Stimulated activated naive CD8-positive, alpha-beta T cell treated with anti-CD3 and anti-CD28 coated beads, Interleukin-15, amount 100 ng/mL, for 72 hours (primary cell): Measurements from ENCODE around the gene PRKN.

Experiments
- ATAC-seq: fragments of 150-1000 bp; cut with Tn5 transposase; 2 replicates; pipeline ENCODE4 v1.10.0; 2021; ENCODE audit warnings: mild to moderate bottlenecking, moderate library complexity
- DNase-seq, 2 donors: peaks; one replicate each; pipeline ENCODE4 v3.0.0; 2021 to 2022
- H3K27ac Mint-ChIP-seq, 2 donors: one replicate each; pipeline ENCODE4 v1.8.0; 2022; ENCODE audit warnings: mild to moderate bottlenecking in 2 of 2, mixed read lengths in 2 of 2, moderate library complexity in 2 of 2
- H3K27me3 Mint-ChIP-seq: one replicate; pipeline ENCODE4 v1.8.0; 2022; ENCODE audit warnings: mixed read lengths
- H3K4me1 Mint-ChIP-seq: one replicate; pipeline ENCODE4 v1.8.0; 2022; ENCODE audit warnings: mild to moderate bottlenecking, mixed read lengths
- H3K4me3 Mint-ChIP-seq, 2 donors: one replicate each; pipeline ENCODE4 v1.8.0; 2022; ENCODE audit warnings: mild to moderate bottlenecking in 2 of 2, mixed read lengths in 2 of 2, moderate library complexity in 1 of 2
- H3K9me3 Mint-ChIP-seq, 2 donors: one replicate each; pipeline ENCODE4 v1.8.0; 2022; ENCODE audit warnings: mixed read lengths in 2 of 2

The PRKN gene

GRCh38 chr6:161575523-161576254 lies 1151.9 kb downstream of the PRKN start:
- no peaks in the 10 kb centered on the region for H3K4me1 Mint-ChIP-seq
- no peak overlapping the region for H3K27ac Mint-ChIP-seq
- H3K4me3 Mint-ChIP-seq: no peak overlapping the region
- peaks cover 6 to 9% of the 10 kb centered on the region in 2 donors for H3K9me3 Mint-ChIP-seq
- DNase-seq: no peak
- H3K27me3 Mint-ChIP-seq: no peaks in the 10 kb centered on the region
- no peak for ATAC-seq

DNA sequence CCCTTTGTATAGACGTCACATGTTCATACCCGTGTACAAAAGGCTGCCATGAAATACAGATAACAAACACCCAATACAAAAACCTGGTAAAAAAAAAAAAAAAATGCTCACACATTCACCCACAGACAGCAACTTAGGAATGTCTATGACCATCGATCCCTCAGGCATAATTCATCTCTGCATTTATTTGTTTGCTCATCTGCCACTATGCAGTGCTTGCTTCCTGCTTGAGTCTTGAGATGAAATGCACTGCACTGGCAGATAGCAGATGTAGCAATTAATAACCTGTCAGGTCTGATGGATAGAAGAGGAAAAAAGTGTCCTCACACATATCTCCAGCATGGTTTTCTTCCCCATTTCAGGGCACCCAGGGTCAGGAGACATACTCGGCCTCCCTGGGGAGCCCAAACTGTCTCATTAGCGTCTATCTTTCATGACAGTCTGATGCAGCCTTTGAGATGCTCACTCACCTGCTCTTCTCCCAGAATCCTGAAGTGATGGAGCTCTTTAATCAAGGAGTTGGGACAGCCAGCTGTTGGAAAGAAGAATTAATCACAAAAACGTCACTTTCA lies 1158.6 kb downstream of the PRKN start:
- H3K4me3 Mint-ChIP-seq: no peak overlapping the region
- ATAC-seq: no peak
- peaks cover 3% of the 10 kb centered on the region in 2 donors for H3K9me3 Mint-ChIP-seq
- H3K4me1 Mint-ChIP-seq: no peaks in the 10 kb centered on the region
- DNase-seq: no peak
- H3K27me3 Mint-ChIP-seq: no peaks in the 10 kb centered on the region
- H3K27ac Mint-ChIP-seq: no peak overlapping the region

DNA sequence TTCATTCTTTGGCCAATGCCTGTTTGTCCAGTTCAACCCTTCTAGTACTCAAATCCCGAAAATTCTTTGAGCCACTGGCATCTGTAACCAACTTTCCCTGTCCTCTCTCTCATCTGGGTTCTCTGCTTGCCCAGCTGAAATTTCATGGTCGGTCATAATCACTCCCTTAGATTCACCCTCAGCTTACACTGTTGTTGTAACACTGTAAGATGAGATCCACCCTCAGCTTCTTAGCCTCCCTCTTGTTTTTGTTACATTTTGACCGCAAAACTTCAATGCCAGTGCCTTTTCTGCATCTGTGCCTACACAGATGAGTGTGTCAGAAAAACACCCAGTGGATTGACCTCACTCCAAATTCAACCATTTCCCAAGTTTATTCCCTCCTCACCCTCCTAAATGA lies 1162.6 kb downstream of the PRKN start:
- H3K27ac Mint-ChIP-seq: no peak overlapping the region
- no peak overlapping the region for H3K4me3 Mint-ChIP-seq
- no peaks in the 10 kb centered on the region for H3K27me3 Mint-ChIP-seq
- ATAC-seq (no peak), DNase-seq (no peak)
- no peaks in the 10 kb centered on the region for H3K9me3 Mint-ChIP-seq
- no peaks in the 10 kb centered on the region for H3K4me1 Mint-ChIP-seq

- Mint-ChIP-seq H3K4me3 (no peak overlapping the region), H3K4me1 (no peaks in the 10 kb centered on the region), H3K9me3 (no peaks in the 10 kb centered on the region), H3K27ac (no peak overlapping the region), H3K27me3 (no peaks in the 10 kb centered on the region)
- no peak for ATAC-seq
- no peak for DNase-seq
These were observed 1165.7 kb downstream of the PRKN start for GRCh38 chr6:161561908-161562307.

DNA sequence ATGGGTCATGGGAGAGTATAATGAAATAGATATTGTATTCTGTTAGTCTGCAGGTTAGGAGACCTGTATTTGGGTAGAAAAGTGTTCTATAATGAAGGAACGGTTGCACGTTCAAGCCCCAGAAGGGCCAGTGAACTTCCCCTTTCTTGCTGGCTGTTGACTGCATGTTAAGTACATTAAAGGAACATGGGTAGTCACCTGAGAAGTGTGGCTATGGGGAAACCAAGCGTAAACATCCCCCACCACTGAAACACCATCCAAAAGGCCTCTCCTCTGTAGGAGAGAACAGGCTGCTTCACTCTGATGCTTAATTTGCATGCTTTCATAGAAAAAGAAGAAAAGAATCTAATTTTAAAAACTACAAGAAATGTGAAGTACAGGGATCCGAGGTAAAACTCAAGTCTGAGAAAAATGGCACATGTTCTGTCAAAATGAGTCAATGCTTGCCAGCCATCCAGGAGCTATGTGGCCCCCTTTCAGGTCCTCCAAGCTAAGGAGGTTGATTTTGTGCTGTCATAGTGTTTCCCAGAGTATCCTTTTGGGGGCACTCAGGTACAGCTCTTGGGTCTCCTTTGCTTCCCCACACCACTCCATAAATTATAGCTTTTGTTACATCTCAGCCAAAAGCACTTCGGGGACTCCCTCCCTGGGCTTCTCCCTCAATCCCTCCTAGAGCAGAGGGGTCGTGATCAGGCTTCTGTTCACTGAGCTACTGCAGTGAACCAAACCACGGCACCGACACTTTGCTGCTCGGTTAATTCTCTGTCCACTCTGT lies 1170.0 kb downstream of the PRKN start:
- no peak overlapping the region for H3K27ac Mint-ChIP-seq
- peaks cover 0 to 17% of the 10 kb centered on the region in 2 donors for H3K9me3 Mint-ChIP-seq
- ATAC-seq (no peak), DNase-seq (no peak)
- no peak overlapping the region for H3K4me3 Mint-ChIP-seq
- no peaks in the 10 kb centered on the region for H3K4me1 Mint-ChIP-seq
- H3K27me3 Mint-ChIP-seq: no peaks in the 10 kb centered on the region

- H3K4me1 Mint-ChIP-seq: no peaks in the 10 kb centered on the region
- ATAC-seq (no peak), DNase-seq (no peak)
- no peaks in the 10 kb centered on the region for H3K27me3 Mint-ChIP-seq
- H3K9me3 Mint-ChIP-seq: peaks cover 11 to 22% of the 10 kb centered on the region in 2 donors
- no peak overlapping the region for H3K4me3 Mint-ChIP-seq
- H3K27ac Mint-ChIP-seq: no peak overlapping the region
These were observed 1172.7 kb downstream of the PRKN start for GRCh38 chr6:161554883-161555282.

DNA sequence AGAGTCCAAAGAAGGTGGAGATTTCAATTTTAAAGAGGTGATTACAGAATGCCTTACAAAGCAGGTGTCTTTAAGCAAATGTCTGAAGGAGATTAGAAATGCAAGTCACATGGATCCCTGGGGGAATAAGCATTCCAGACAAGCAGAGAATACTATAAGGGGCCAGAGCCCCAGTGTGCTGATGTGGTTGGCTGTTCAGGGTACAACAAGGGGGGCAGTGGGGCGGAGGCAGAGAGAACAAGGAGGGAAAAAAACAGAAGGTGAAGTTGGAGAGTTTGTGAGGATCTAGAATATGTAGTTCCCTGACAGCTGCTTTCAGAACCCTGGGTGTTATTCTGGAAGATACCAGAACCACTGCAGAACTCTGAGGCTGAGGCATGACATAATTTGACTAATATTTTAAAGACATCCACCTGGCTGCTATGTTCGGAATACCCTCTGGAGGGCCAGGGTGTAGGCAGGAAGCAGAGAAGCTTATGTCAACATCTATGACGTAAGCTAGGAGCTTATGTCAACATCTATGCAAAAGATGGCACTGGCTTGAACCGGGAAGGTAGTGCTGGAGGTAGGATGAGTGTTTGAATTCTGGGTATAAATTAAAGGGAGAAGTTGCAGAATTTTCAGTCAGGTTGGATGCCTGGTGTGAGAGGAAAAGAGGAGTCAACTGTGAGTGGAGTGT lies 1177.5 kb downstream of the PRKN start:
- Mint-ChIP-seq H3K27me3 (no peaks in the 10 kb centered on the region), H3K4me1 (peaks cover 5% of the 10 kb centered on the region), H3K4me3 (no peak overlapping the region), H3K9me3 (peaks cover 11 to 21% of the 10 kb centered on the region in 2 donors), H3K27ac (no peak overlapping the region)
- no peak for DNase-seq
- ATAC-seq: no peak

- Mint-ChIP-seq H3K4me1 (peaks cover 6% of the 10 kb centered on the region), H3K4me3 (no peak overlapping the region), H3K27me3 (no peaks in the 10 kb centered on the region), H3K9me3 (peaks cover 11 to 16% of the 10 kb centered on the region in 2 donors), H3K27ac (no peak overlapping the region)
- ATAC-seq: no peak
- DNase-seq: no peak
These were observed 1178.8 kb downstream of the PRKN start for GRCh38 chr6:161548713-161549296.

DNA sequence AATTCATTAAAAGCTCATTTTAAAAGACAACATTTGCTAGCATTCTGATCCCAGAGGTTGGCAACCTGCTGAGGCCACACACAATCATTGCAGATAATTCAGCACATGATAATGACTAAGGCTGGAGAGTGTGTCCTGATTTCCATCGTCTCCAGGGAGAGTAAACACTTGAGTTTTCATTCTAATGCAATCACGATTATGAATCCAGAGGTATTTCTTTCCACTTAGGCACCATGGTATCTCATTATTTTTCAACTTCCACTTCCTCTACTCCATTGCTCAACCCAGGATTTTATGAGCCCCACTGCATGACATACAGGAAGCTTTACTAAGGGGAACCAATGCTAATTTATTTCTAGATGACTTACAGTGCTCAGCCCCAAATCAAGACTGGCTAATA lies 1179.9 kb downstream of the PRKN start:
- H3K4me3 Mint-ChIP-seq: no peak overlapping the region
- DNase-seq: no peak
- peaks cover 8 to 11% of the 10 kb centered on the region in 2 donors for H3K9me3 Mint-ChIP-seq
- no peaks in the 10 kb centered on the region for H3K27me3 Mint-ChIP-seq
- H3K27ac Mint-ChIP-seq: no peak overlapping the region
- H3K4me1 Mint-ChIP-seq: peaks cover 6% of the 10 kb centered on the region
- ATAC-seq: no peak

DNA sequence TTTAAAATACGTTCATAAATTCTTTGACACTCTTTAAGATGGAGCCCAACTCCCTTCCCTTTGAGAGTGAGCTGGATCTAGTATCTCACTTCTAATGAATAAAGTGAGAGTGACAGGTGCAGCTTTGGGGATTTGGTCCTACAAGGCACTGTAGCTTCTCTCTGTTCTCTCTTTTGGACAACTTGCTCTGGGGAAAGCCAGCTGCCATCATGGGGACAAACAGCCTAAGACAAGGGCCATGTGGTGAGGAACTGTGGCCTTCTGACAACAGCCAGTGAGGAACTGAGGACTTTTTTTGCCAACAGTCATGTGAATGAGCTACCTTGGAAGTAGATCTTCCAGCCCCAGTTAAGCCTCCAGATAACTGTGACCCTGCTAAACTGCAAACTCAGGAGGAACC lies 1180.9 kb downstream of the PRKN start:
- Mint-ChIP-seq H3K9me3 (peaks cover 6 to 7% of the 10 kb centered on the region in 2 donors), H3K27ac (no peak overlapping the region), H3K27me3 (no peaks in the 10 kb centered on the region), H3K4me1 (peaks cover 6% of the 10 kb centered on the region), H3K4me3 (no peak overlapping the region)
- no peak for DNase-seq
- ATAC-seq: no peak

DNA sequence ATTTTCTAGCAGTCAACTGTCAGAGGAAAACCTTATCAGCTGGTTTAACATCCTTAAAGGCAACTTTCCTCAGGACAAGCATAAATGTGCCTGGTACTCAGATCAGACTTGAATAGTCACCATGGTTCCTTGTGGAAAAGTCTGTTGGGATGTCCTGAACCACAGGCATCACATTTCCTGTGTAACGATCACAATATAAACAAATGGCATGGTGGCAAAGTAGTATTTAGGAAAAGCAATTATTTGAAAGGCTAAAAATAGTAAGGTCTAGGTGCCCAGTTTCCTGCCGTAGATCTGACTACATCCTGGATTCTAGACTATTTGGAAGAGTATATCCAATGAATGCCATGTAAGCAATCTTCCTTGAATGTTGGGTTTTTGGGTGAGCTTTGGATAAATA lies 1181.8 kb downstream of the PRKN start:
- no peaks in the 10 kb centered on the region for H3K27me3 Mint-ChIP-seq
- no peak overlapping the region for H3K4me3 Mint-ChIP-seq
- H3K9me3 Mint-ChIP-seq: peaks cover 0 to 5% of the 10 kb centered on the region in 2 donors
- no peak for DNase-seq
- ATAC-seq: no peak
- H3K27ac Mint-ChIP-seq: no peak overlapping the region
- peaks cover 6% of the 10 kb centered on the region for H3K4me1 Mint-ChIP-seq

GRCh38 chr6:161544801-161545480 lies 1182.6 kb downstream of the PRKN start:
- ATAC-seq: no peak
- Mint-ChIP-seq H3K27me3 (no peaks in the 10 kb centered on the region), H3K27ac (no peak overlapping the region), H3K9me3 (peaks cover 0 to 4% of the 10 kb centered on the region in 2 donors), H3K4me3 (no peak overlapping the region), H3K4me1 (peaks cover 6% of the 10 kb centered on the region)
- DNase-seq: no peak

GRCh38 chr6:161543684-161544309 lies 1183.8 kb downstream of the PRKN start:
- no peak for DNase-seq
- ATAC-seq: no peak
- H3K4me3 Mint-ChIP-seq: no peak overlapping the region
- no peaks in the 10 kb centered on the region for H3K27me3 Mint-ChIP-seq
- peaks cover 6% of the 10 kb centered on the region for H3K4me1 Mint-ChIP-seq
- no peaks in the 10 kb centered on the region for H3K9me3 Mint-ChIP-seq
- H3K27ac Mint-ChIP-seq: no peak overlapping the region

- DNase-seq (no peak), ATAC-seq (no peak)
- peaks cover 6% of the 10 kb centered on the region for H3K4me1 Mint-ChIP-seq
- H3K27ac Mint-ChIP-seq: no peak overlapping the region
- no peak overlapping the region for H3K4me3 Mint-ChIP-seq
- H3K27me3 Mint-ChIP-seq: no peaks in the 10 kb centered on the region
- H3K9me3 Mint-ChIP-seq: no peaks in the 10 kb centered on the region
These were observed 1185.1 kb downstream of the PRKN start for GRCh38 chr6:161542346-161542980.
